Upper lobe of right lung (tissue), 1 donor: ENCODE data around the gene CGB7. TPM values are rescaled to one million over a fixed set of nuclear protein-coding genes. Genes with fewer than 3 reads are reported as not detected.

Experiments used
- ATAC-seq: fragments of 200-7000 bp; cut with Tn5 transposase; one replicate; pipeline ENCODE4 v1.9.1; 2020; ENCODE audit warnings: mild to moderate bottlenecking, moderate library complexity
- DNase-seq: peaks from one replicate; pipeline ENCODE4 v3.0.0-alpha.2; 2020
- H3K27ac ChIP-seq: fragments of 200-600 bp; one replicate; pipeline ENCODE4 v1.8.0; 2022
- H3K27me3 ChIP-seq: fragments of 200-600 bp; one replicate; pipeline ENCODE4 v1.8.0; 2022; ENCODE audit warnings: mild to moderate bottlenecking
- H3K36me3 ChIP-seq: fragments of 200-600 bp; one replicate; pipeline ENCODE4 v1.8.0; 2022
- H3K4me1 ChIP-seq: fragments of 200-600 bp; one replicate; pipeline ENCODE4 v1.8.0; 2022
- H3K4me3 ChIP-seq: fragments of 200-600 bp; one replicate; pipeline ENCODE4 v1.8.0; 2022; ENCODE audit warnings: mild to moderate bottlenecking
- H3K9me3 ChIP-seq: fragments of 200-600 bp; one replicate; pipeline ENCODE4 v1.8.0; 2022
- CTCF ChIP-seq: fragments of 200-600 bp; IDR thresholded peaks from one replicate; pipeline ENCODE4 v1.8.0; 2022; ENCODE audit warnings: antibody characterized with exemption
- intact Hi-C: fragments of 100-400 bp; cut with DNase I; formaldehyde crosslinking; loops from one replicate; pipeline ENCODE4 v1.11.0; 2022
- total RNA-seq: library from RNA; stranded (reverse); fragmentation: NEBNext Ultra II Directional; extraction: Animal tissue kit (Norgen Biotek cat#: 25700); gene quantifications from one replicate; pipeline ENCODE4 v1.2.1, GENCODE V29; 2021
- donor health status: DM: no; HTN: yes; CAD: no; lungs with severe emphysema.

The CGB7 gene
- total RNA-seq, 1 donor from 2014 or later: 0.43 TPM

GRCh38 chr19:49101160-49101559 lies 43.6 kb upstream of the CGB7 start:
- DNase-seq (no peak), ATAC-seq (no peak)
- intact Hi-C loops: no loop called here
- TF ChIP-seq CTCF: no peak
- H3K36me3 ChIP-seq: peaks cover 97% of the 10 kb centered on the region
- no peak overlapping the region for H3K27ac ChIP-seq
- no peaks in the 10 kb centered on the region for H3K27me3 ChIP-seq
- no peaks in the 10 kb centered on the region for H3K9me3 ChIP-seq
- no peak overlapping the region for H3K4me3 ChIP-seq
- peaks cover 3% of the 10 kb centered on the region for H3K4me1 ChIP-seq

GRCh38 chr19:49098795-49099194 lies 41.2 kb upstream of the CGB7 start:
- intact Hi-C loops: loop anchor here (5.0 to 10.0 kb wide), 2 partner anchors 46 to 114 kb away; no protein-coding TSS in a partner anchor
- H3K9me3 ChIP-seq: no peaks in the 10 kb centered on the region
- no peak overlapping the region for H3K27ac ChIP-seq
- DNase-seq (no peak), ATAC-seq (no peak)
- peaks cover 3% of the 10 kb centered on the region for H3K4me1 ChIP-seq
- TF ChIP-seq CTCF: no peak
- H3K36me3 ChIP-seq: peaks cover 97% of the 10 kb centered on the region
- no peak overlapping the region for H3K4me3 ChIP-seq
- H3K27me3 ChIP-seq: no peaks in the 10 kb centered on the region

GRCh38 chr19:49097453-49098288 lies 40.1 kb upstream of the CGB7 start:
- Histone ChIP-seq H3K4me3 (no peak overlapping the region), H3K4me1 (peaks cover 3% of the 10 kb centered on the region), H3K36me3 (peaks cover 97% of the 10 kb centered on the region), H3K27me3 (no peaks in the 10 kb centered on the region), H3K27ac (no peak overlapping the region), H3K9me3 (no peaks in the 10 kb centered on the region)
- TF ChIP-seq CTCF: peak; percentile 100
- intact Hi-C loops: loop anchor here (5.0 to 10.0 kb wide), 2 partner anchors 47 to 115 kb away; no protein-coding TSS in a partner anchor
- ATAC-seq: peak; percentile 95
- no peak for DNase-seq

- intact Hi-C loops: loop anchor here (5.0 to 10.0 kb wide), 2 partner anchors 50 to 118 kb away; no protein-coding TSS in a partner anchor
- Histone ChIP-seq H3K9me3 (no peaks in the 10 kb centered on the region), H3K4me1 (peaks cover 3% of the 10 kb centered on the region), H3K4me3 (no peak overlapping the region), H3K27me3 (no peaks in the 10 kb centered on the region), H3K27ac (no peak overlapping the region), H3K36me3 (peaks cover 97% of the 10 kb centered on the region)
- DNase-seq: no peak
- no peak for ATAC-seq
- no peak for TF ChIP-seq CTCF
Observed at GRCh38 chr19:49094505-49095482, 37.2 kb upstream of the CGB7 start.

- H3K36me3 ChIP-seq: peaks cover 93% of the 10 kb centered on the region
Observed at GRCh38 chr19:49092686-49093085, 35.1 kb upstream of the CGB7 start.

More at GRCh38 chr19:49092686-49093085, 35.1 kb upstream of the CGB7 start:
- no peak for TF ChIP-seq CTCF
- Histone ChIP-seq H3K27me3 (no peaks in the 10 kb centered on the region), H3K4me3 (no peak overlapping the region), H3K27ac (no peak overlapping the region), H3K4me1 (peaks cover 4% of the 10 kb centered on the region), H3K9me3 (no peaks in the 10 kb centered on the region)
- DNase-seq (no peak), ATAC-seq (no peak)
- intact Hi-C loops: loop anchor here (10.0 kb wide), 1 partner anchor 52 kb away; no protein-coding TSS in a partner anchor
